GM21423 (cell line): Measurements from ENCODE around the gene PON1.

Source experiments
- ATAC-seq: cut with Tn5 transposase; IDR thresholded peaks from one replicate; pipeline ENCODE4 v1.9.1; 2021; ENCODE audit warnings: mild to moderate bottlenecking, moderate library complexity; ENCODE audit not compliant: unreplicated experiment

The PON1 gene

DNA sequence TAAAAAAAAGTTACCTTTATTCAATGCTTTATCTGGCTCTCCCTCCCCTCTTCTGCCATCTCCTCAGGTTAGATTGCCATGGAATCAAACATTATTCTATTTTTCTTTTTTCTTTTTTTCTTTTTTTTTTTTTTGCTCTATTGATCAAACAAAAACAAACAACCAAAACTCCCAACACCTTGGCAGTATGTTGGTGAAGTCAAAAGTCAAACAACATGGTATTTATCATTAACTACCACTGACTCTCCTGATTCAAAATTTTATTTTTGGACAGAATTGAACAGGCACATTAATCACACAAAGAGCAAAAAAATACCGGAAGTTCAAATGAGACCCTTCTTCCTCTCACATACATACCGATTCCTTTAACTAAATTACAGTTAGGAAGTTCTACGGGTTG is 6.4 kb downstream of the PON1 start:
- ATAC-seq: no peak

DNA sequence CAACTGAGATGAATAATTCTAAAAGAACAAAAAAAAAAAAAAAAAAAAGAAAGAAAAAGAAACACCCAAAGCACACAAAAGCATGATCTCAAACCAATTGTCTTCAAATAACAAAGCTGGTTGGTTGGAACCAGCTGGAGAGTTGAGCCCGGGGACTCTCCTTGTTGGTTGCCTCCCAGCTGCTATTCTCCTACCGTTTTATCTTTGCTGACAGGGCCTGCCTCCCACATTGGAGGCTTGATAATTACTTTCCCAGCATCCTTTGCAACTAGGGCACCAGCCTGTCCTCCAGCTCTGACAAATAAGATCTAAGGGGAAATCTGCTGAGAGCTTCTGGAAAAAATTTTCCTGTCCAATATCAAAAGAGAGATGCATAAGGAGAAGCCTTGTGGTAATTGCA is 6.8 kb downstream of the PON1 start:
- no peak for ATAC-seq

DNA sequence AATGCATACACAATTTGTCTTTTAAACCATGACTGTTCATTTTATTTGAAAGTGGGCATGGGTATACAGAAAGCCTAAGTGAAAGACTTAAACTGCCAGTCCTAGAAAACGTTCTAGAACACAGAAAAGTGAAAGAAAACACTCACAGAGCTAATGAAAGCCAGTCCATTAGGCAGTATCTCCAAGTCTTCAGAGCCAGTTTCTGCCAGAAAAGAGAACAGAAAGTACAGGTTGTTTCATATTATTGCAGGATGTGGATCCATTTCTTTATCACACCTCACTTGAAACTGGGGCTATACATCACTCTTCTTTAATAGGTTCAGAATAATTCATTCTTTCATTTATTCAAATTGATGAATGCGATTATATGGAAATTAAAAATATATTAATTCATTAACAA is 7.7 kb downstream of the PON1 start:
- ATAC-seq: peak; percentile 91

DNA sequence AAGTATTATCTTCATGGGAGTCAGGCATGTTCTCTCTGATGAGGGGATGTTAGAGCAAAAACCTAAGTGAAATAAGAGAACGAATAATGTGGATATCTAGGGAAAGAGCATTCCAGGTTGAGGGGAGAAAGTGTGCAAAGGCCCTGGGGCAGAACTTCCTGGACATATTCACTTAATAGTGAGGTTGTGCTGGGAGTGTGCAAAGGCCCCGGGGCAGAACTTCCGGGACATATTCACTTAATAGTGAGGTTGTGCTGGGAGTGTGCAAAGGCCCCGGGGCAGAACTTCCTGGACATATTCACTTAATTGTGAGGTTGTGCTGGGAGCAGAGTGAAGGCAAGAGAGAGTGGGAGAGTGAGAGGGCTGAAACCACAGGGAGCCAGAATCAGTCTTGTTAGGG is 11.8 kb downstream of the PON1 start:
- no peak for ATAC-seq

DNA sequence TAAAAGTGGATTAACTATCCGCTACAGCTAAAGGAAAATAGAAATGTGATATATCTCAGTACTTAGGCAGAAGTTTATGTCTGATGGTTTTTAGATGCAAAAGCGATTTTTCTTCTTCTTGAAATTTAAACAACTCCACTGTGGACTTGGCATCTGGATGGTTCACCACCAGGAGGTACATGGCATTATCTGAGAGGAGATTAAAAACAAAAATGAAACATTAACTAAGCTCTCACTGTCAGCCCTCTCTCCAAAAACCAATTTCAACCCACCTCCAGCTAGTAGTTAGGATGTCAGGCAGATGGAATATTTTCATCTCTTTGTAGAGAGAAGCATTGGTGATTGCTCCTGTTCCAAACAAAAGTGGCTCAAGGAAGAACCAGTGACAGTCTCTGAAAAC is 12.9 kb downstream of the PON1 start:
- ATAC-seq: no peak

DNA sequence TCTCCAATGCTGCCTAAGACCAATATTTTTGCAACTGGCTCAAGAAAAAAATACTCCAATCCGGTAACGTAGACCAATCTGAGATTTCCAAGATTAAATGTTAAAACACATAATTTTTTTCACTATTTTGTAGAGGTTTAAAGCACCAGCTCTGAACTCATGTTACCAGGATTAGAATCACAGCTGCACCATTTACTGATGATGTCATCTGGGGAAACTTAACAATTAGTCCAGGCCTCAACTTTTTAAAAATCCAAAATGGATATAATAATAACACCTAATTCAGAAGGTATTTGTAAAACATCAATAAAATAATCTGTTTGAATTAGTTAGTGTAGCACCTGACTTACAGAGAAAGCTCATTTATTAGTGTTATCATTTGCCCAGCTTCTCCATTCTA is 14.4 kb downstream of the PON1 start:
- ATAC-seq: no peak

DNA sequence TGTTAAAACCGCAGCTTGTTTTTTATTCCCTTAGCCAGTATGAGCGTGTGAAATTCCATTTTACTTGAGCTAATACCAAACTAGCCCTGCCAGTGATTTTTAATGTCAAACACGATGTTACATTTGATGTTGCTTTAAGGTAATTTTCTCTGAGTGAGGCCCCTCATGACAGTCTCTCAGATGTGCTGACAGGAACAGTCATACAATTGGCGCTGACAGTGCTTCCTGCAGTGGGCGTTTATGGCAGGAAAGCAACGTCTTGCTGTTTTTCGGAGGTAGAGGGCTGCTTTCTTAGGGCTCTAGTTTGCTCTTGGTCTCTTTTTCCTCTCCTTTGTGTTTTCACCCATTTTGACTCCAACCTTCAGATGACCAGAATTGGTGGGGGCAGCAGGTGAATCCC is 19.3 kb downstream of the PON1 start:
- ATAC-seq: no peak

DNA sequence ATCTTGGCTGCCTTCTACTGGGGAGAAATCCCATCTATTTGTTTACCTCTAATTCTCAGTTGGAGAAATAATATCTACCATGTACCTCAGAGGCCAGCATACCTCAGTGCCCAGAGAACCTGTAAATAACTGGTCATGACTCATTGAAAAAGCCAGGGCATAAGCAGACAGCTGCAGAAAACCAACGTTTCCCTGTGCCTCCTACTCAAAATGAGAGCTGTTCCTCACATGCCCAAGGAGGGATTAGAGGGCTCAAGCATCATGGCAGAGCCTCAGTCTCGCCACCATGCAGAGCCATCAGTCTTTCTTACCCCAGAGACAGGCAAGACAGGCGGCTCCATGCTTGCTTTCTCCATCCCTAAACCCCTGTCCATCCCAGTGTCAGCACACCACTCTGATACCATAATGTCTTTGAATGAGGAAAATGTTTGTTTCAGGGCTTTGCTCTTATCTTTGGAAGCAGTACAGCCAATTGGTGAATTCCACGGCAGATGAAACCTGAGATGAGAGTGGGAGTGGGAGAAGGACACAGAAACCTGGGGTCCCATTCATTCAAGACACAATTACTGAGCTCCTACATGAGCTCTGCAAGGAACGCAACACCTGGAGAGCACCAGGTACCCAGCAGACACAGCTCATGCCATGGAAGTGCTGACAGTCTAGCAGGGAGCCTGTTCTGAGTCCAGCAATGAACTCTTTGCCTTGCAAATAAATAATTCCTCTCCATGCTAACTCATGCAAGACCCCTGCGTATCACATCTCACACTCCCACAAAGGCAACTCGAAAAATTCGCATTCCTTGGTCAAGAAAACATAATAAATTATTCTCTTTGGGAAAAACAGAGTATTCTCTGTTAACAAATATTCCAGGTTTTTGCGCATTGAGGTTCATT is 21.1 kb downstream of the PON1 start:
- ATAC-seq: no peak

DNA sequence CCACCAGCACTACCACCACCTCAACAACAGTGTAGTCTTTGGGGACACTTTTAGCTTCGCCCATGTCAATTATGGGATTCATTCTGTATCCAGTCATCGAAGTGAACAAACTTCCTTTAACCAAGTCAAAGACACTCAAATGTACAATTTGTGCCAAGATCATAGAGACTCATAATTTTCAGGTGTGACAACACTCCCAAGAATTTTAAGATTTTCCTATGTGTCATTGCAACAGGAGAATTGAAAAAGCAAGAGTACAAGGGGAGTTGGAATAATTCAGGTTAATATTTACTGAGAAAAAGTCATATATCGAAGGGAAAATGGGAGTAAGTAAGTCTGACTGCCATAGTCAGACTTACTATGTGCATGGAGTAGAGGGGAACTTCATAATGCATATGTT is 26.2 kb downstream of the PON1 start:
- ATAC-seq: no peak

DNA sequence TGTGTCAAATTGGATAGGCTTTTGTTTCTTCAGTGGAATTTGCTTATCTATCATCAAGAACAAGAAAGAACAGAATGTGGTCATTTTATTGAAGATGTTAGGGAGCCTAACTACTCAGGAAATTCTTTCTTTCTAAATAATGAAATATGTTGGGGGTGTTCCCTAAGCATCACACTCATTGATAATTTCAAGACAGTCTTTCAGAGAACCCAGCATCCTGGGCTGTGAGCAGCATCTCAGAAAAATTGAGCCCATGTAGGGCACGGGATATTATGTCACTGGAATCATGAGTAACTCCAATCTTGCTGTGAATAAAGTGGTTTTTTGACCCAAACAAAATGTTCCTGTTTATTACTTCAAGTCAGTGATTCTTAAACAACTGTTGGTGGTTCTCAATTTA is 27.3 kb downstream of the PON1 start:
- no peak for ATAC-seq

DNA sequence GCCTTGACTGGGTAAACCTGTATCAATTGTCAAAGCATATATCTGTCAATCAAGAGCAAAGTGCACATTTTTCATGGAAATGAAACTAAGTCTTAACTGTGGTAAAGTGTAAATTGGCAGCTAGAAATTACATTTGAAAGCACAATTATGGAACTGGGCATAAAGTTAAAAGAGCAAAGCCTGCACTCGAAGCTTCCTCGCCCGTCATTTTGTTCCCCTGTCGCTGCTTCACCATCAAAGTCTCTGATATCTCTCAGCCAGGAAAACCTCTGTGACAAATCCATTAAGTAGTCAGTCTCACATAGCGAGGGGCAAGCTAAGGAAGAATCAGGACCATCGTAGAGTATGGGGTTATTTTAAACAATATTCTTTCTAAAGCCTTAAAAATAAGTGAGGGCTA is 27.9 kb downstream of the PON1 start:
- ATAC-seq: no peak

DNA sequence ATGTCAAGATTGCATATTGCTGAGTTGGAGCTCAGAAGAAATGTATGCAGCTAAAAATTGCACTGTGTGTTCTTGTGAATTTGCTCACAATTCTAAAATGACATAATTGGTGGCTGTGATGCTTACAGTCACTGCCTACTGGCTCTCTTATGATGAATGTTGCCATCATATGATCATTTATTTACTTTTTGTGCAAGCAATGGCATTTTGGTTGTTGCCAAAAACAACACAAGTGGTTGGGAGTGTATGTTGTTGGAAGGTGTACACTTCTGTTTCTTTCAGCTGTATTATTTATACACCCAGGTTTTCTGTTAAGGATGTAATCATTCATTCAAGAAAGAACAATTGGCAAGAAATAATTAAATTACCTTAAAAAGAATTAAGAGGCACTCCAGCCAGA is 28.9 kb downstream of the PON1 start:
- no peak for ATAC-seq

DNA sequence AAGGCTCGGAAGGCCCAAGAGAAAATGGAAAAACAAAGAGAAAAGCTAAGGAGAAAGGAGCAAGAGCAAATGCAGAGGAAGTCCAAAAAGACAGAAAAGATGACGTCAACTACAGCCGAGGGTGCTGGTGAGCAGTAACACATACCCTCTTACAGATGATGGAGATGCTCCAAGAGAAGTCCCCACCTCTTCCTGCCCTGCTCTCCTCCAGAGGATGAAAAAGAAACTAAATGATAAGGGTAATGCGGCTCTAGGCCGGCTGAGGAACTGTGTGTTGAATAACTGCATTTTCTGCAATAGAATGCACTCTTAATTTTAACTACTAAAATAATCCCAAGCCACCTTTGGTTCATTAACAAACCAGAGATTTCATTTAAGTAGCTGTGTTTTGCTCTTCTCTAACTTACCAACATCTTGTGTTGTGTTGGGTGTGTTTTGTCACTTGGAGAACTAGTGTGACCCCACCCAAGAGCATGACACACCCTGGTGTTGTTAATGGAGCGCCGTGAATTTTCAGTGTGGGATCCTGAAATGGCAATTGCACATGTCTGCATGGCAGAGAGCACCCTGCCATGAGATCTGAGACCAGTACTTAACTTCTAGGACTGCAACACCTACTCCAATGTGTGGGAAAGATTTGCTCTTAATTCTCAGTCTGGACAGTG is 34.0 kb downstream of the PON1 start:
- ATAC-seq: no peak

DNA sequence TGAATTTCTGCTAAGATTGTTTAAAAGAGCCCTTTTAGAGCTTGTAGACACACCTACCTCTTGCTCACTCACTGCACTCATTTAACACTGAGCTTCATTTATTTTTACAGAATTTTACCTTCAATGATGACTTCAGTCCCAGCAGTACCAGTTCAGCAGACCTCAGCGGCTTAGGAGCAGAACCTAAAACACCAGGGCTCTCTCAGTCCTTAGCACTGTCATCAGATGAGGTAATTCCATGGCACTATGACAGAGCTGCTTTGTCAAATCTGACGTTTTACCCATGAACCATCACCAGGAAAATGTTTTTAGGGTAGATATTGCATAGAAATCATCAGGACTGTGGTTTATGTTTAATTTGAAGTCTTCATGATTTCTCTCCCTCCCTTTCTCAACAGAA is 38.2 kb downstream of the PON1 start:
- no peak for ATAC-seq

DNA sequence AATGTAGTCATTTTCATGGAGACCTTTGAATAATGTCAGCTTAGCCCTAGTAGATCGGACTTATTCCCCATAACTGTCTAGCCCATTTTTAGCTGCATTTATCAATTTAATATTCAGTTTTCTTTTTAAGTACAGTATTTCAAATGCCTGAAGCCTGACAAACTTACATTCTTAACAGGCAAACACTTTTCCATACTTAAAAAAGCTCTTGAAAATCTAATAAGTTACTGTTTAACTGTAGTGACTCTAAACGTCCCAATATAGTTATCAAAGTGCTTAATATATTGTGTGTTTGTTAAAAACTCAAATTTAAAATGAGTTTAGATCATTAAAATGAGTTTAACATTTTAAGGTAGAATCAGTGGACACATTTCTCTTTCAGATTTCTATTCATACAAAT is 44.9 kb downstream of the PON1 start:
- ATAC-seq: no peak

DNA sequence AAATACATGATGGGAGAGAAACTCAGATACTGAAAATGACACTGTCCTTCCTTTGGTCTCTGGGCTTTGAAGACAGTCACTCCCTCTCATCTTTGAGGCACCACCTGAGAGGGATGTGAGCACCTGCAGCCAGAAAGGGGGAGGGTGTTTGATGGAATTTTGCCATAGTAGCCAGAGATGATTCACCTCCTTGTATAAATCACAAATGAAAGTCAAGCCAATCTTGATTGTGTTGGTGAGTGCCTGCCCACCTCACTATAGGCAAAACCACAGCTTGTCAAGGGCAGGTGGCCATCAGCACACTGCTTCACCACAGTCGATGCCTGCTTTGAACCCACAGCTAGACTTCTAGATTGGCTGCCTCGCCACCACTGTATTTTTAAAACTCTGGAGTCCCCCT is 48.2 kb downstream of the PON1 start:
- ATAC-seq: no peak

DNA sequence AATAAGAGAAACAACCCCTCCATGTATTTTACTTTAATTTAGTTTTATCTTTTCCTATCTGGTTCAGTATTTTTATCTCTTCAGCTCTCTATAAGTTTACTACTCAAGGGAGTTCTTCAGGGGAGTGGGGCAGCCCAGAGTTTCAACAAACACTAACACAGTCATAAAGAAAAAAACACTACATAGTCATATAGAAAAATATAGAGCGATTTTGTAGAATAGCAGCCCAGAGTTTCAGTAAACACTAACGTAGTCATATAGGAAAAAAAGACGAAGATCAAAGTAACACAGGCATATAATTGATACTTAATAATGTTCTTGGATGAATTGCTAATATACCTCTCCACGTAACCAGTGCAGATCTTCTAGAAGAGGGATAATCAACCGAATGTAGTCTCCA is 54.7 kb downstream of the PON1 start:
- ATAC-seq: no peak

DNA sequence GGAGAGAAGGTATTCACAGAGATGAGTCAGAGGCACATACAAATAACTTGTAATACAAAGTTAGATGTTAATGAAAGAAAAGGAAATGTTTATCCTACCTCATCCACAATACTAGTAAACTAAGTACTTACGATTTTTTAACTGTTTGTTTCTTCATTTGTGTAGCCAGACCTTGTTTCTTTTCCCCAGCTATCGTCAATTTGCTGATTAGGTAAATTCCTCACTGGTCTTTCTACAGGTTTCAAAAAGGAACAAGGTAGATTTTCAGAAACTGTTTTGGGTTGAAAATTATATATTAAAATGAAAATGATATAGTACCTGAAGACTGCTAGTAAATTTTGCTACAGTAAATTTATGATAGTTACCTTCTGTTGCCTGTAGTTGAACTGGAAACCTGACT is 56.6 kb downstream of the PON1 start:
- no peak for ATAC-seq

DNA sequence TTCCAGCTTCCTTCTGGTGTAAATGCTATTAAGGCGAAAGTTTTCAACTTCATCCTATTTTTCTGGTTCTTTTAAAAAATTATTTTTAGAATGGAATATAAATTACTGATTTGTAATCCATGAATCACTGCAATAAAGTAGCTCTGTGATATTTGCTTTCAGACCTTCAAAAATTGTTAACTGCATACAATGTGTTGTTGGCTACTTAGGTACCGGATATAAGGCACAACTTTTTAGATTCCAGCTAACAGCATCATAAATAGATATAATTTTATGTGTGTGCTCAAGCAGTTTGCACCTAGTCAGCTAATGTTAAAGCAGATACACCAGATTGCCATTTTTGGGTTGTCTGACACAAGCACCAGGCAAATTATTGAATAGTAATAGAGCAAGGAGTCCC is 58.7 kb downstream of the PON1 start:
- ATAC-seq: no peak

DNA sequence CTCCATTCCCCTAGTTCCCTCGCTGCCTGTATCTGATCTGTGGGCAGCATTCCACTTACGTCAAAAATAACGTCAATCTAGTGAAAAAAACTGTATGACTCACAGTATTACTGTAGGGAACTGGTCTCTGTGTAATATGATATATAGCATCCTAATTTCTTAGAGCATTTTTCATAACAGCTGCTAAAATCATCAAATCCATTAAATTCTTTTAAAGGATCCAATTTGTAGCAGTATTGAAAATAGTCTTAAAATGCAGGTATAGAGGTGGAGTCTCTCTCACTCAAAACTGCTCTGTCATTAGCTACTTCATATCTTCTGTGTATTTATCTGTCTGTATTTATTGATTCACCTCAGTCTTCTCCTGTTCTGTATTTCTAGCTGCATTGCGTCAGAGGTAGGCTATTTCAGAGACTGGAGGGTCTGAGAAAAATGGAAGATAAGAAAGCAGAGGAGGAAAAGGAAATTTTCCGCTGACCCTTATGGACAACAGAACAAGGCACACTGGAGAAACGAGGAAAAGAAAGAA is 59.9 kb downstream of the PON1 start:
- ATAC-seq: no peak

DNA sequence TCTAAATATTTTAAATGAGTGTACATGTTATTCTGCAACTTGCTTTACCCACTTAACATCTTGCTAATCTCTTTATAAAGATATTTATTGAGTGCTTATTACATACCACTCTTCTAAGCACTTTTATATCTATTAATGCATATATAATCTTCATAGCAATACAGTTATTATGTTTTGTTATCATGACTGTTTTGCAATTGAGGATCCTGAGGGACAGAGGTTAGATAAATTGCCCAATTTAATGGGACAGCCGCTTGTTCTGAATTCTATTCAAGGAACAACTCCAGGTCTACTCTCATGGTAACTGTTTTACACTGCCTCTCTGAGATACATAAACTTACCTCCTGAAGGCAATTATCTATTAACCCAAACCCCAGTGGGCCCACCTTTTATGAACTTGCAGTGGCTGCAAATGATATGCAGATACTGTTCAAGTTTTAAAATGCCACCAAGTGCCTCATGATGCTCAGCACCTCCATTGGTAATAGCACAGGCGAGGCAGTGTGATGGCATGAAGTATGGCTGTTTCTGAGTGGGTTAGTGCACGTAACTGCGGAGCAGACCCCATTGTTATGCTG is 60.5 kb downstream of the PON1 start:
- no peak for ATAC-seq

DNA sequence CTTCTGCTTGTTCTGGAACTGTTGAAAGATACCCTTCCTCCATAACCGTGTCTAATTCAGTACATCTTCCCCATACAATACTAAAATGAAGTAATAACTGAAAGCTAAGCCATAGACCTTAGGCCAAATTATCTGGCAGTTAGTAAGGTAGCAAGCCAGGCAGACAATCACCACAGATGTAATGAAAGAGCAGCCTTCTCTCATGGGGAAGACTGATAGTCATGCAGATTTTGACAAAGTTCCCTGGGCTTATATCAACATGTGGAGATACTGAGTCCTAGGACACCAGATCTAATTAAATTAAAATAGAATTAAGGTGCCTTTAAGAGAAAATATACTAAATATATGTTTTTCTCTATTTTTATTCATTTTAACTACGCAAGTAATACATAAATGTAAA is 61.5 kb downstream of the PON1 start:
- no peak for ATAC-seq
